ENCODE data around the gene ARPC5L. TPM values are rescaled to one million over a fixed set of nuclear protein-coding genes. Genes with fewer than 3 reads are reported as not detected.

The ARPC5L gene
- total and polyA plus RNA-seq, 2 of the 13 experiments (the other 11 are each of a cell fraction or from before 2014, with no cell fraction given) = 29.9 to 33.8 TPM

DNA sequence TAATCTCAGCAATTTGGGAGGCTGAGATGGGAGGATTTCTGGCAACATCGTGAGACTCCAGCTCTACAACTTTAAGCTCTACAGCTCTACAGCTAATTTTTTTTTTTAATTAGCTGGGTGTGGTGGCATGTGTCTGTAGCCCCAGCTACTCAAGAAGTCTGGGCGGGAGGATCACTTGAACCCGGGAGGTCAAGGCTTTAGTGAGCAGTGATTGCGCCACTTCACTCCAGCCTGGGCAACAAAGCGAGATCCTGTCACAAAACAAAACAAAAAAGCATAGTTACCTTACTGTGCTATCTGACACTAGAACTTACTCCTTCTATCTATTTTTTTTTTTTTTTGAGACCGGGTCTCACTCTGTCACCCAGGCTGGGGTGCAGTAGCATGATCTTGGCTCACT, 15.0 kb upstream of the ARPC5L start:
- no TSS peak for BruUV-seq (replicated peaks)
- no peak overlapping the region for H3K4me3 ChIP-seq (replicated peaks in 1 of 3; ENCODE audit: insufficient read depth in 1 of 3, low read depth in 2 of 3, low read length in 3 of 3)
- no peak overlapping the region for H3K4me2 ChIP-seq (ENCODE audit: low read depth, low read length)
- 27% methylated on average over 6 of the region's 6 CpGs for WGBS (ENCODE audit: low lambda C conversion rate)
- no peak overlapping the region for H3K9ac ChIP-seq (ENCODE audit: insufficient read depth, low read depth, low read length)
- CTCF ChIA-PET (ENCODE audit: low intra/inter-chr PET ratio, low total read pairs) = interaction anchor here (1.5 kb wide), 1 partner anchor 75 kb away, joined by 3 read pairs; no protein-coding TSS in a partner anchor
- no peaks in the 10 kb centered on the region for H3K9me3 ChIP-seq (ENCODE audit: low read length)
- no peaks in the 10 kb centered on the region for H3K79me2 ChIP-seq (ENCODE audit: insufficient read depth, low read length)
- H3K27me3 ChIP-seq (ENCODE audit: control insufficient read depth in 1 of 2, insufficient read depth in 2 of 2, low read length in 2 of 2) = no peaks in the 10 kb centered on the region; a peak in 1 of 5 replicates
- TF ChIP-seq ZNF121 (CRISPR knock-in tag; IDR thresholded peaks at IDR 0.05) = peak; percentile 80
- TF ChIP-seq, protein P1, sequence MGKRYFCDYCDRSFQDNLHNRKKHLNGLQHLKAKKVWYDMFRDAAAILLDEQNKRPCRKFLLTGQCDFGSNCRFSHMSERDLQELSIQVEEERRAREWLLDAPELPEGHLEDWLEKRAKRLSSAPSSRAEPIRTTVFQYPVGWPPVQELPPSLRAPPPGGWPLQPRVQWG (CRISPR knock-in tag; IDR thresholded peaks at IDR 0.05; ENCODE audit: borderline replicate concordance, low read depth) = no peak
- TF ChIP-seq SATB2 (CRISPR knock-in tag; IDR thresholded peaks at IDR 0.05) = no peak
- peak; percentile 38; the same call in 1 of the 2 replicates for TF ChIP-seq CEBPB (IDR thresholded peaks at IDR 0.05; ENCODE audit: borderline replicate concordance, low read depth, low read length)
- TF ChIP-seq, protein P2, sequence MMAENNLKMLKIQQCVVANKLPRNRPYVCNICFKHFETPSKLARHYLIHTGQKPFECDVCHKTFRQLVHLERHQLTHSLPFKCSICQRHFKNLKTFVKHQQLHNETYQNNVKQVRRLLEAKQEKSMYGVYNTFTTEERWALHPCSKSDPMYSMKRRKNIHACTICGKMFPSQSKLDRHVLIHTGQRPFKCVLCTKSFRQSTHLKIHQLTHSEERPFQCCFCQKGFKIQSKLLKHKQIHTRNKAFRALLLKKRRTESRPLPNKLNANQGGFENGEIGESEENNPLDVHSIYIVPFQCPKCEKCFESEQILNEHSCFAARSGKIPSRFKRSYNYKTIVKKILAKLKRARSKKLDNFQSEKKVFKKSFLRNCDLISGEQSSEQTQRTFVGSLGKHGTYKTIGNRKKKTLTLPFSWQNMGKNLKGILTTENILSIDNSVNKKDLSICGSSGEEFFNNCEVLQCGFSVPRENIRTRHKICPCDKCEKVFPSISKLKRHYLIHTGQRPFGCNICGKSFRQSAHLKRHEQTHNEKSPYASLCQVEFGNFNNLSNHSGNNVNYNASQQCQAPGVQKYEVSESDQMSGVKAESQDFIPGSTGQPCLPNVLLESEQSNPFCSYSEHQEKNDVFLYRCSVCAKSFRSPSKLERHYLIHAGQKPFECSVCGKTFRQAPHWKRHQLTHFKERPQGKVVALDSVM (CRISPR knock-in tag; IDR thresholded peaks at IDR 0.05) = peak; percentile 36; the same call in 1 of the 2 replicates
- TF ChIP-seq, protein P3, sequence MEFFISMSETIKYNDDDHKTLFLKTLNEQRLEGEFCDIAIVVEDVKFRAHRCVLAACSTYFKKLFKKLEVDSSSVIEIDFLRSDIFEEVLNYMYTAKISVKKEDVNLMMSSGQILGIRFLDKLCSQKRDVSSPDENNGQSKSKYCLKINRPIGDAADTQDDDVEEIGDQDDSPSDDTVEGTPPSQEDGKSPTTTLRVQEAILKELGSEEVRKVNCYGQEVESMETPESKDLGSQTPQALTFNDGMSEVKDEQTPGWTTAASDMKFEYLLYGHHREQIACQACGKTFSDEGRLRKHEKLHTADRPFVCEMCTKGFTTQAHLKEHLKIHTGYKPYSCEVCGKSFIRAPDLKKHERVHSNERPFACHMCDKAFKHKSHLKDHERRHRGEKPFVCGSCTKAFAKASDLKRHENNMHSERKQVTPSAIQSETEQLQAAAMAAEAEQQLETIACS (CRISPR knock-in tag; IDR thresholded peaks at IDR 0.05) = no peak
- peaks cover 44% of the 10 kb centered on the region for H3K4me1 ChIP-seq (ENCODE audit: insufficient read depth, low read length)
- DNase-seq (ENCODE audit: low spot score) (no peak), ATAC-seq (no peak), FAIRE-seq (no peak)
- POLR2A ChIA-PET = interaction anchor here (1.0 to 1.6 kb wide), 2 partner anchors 15 to 54 kb away, joined by 3 read pairs; partner anchors contain the start of genes ARPC5L and RPL35
- intact Hi-C loops (cut with micrococcal nuclease; ENCODE audit: unreplicated experiment) = no loop called here
- no peaks in the 10 kb centered on the region for H4K20me1 ChIP-seq (ENCODE audit: insufficient read depth, low read length)
- H2AFZ ChIP-seq (ENCODE audit: low read length) = no peak overlapping the region
- no peaks in the 10 kb centered on the region for H3K36me3 ChIP-seq (replicated peaks in 1 of 2; ENCODE audit: control insufficient read depth in 1 of 2, insufficient read depth in 2 of 2, low read length in 2 of 2)
- in situ Hi-C loops (cut with HindIII; ENCODE audit: extremely low pct_ligation_motif_present, low pct_unique_long_range_greater_than_20kb) = loop anchor here (10.0 kb wide), 1 partner anchor 52 kb away; no protein-coding TSS in a partner anchor
- H3K27ac ChIP-seq (ENCODE audit: extremely low read length, insufficient read depth, low read length) = no peak overlapping the region
